ENCODE measurements around the gene FADS3. TPM values are rescaled to one million over a fixed set of nuclear protein-coding genes. Genes with fewer than 3 reads are reported as not detected.
A peak's percentile ranks its signal among the peaks of the same experiment; 100 is the strongest.

The FADS3 gene
- polyA plus RNA-seq, 2 donors = 7.2 to 9.8 TPM

DNA sequence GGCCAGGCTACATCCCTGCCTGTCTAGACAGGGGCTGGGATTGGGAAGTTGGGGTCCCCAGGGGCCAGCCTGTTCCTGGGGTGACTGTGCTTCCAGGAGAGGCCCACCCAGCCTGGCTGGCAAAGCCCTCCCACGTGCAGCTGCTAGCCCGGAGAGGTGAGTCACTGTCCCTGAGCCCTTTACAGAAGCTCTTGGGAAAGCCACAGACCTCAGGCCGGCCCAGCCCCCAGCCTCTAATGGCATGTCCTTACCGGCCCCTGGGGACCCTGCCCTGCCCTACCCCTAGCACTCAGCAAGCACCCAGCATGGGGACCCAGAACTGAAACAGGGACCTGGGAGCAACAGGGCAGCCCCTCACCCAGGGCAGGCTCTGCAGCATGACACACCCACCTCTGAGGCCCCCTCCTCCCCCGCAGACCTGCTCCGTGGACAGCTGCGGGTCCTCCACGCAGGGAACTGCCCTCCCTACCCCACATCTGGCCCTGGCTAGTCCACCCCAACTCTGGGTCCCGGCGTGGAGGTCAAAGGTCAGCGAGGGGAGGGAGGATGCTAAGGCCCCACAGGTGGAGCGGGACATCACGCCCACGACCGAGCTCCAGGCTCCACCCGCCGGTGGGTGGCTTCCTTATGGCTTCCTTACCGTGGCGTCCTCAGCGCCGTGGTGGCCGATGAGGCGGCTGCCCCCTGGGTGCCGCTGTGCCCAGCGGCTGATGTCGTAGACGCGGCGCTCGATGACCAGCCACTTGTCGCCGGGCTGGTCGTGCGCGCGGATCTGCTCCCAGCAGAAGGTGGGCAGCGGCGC is 615 bp downstream of the FADS3 start:
- no peaks in the 10 kb centered on the region for H3K27me3 ChIP-seq (ENCODE audit: control insufficient read depth in 1 of 2, insufficient read depth in 2 of 2, low read length in 2 of 2)

DNA sequence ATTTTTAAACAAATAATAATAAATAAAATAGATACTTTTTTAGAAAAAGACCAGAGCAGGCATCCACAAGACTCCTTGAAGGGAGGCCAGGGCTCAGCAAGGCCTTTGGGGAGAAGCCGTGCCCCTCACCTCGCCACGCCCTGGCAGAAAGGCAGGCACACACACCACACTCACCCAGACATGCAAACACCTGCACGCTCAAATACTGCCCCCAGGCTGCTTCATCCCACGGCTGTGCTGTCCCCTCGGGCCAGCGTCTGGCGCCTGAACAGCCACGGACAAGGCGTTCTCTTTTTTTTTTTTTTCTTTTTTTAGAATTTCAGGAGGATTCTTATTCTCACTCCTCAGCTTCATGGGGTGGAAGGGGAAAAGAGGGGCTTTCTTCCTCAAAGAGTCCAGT is 1.5 kb downstream of the FADS3 start:
- Histone ChIP-seq H3K4me1 (ENCODE audit: control insufficient read depth in 2 of 2, insufficient read depth in 2 of 2, low read length in 1 of 2) (peaks cover 4 to 15% of the 10 kb centered on the region in 2 donors), H3K27me3 (ENCODE audit: control insufficient read depth in 1 of 2, insufficient read depth in 2 of 2, low read length in 2 of 2) (no peaks in the 10 kb centered on the region), H3K36me3 (ENCODE audit: control insufficient read depth in 2 of 2, insufficient read depth in 2 of 2, low read length in 1 of 2) (no peaks in the 10 kb centered on the region), H3K4me3 (ENCODE audit: low read depth in 1 of 2, low read length in 2 of 2) (no peak overlapping the region), H3K27ac (ENCODE audit: low read depth in 2 of 2, low read length in 1 of 2) (no peak overlapping the region), H3K9me3 (ENCODE audit: control insufficient read depth in 2 of 2, insufficient read depth in 1 of 2, low read depth in 1 of 2, low read length in 1 of 2) (peaks cover 0 to 5% of the 10 kb centered on the region in 2 donors)
- 58 to 81% methylated on average over 10 of the region's 10 CpGs for WGBS, 2 donors

More for the DNA sequence above, 615 bp downstream of the FADS3 start:
- Histone ChIP-seq H3K4me3 (ENCODE audit: low read depth in 1 of 2, low read length in 2 of 2) (peak overlapping the region; percentile 72 to 74), H3K27ac (ENCODE audit: low read depth in 2 of 2, low read length in 1 of 2) (peak overlapping the region; percentile 75 to 78), H3K9me3 (ENCODE audit: control insufficient read depth in 2 of 2, insufficient read depth in 1 of 2, low read depth in 1 of 2, low read length in 1 of 2) (peaks cover 0 to 5% of the 10 kb centered on the region in 2 donors), H3K36me3 (ENCODE audit: control insufficient read depth in 2 of 2, insufficient read depth in 2 of 2, low read length in 1 of 2) (no peaks in the 10 kb centered on the region), H3K4me1 (ENCODE audit: control insufficient read depth in 2 of 2, insufficient read depth in 2 of 2, low read length in 1 of 2) (peaks cover 4 to 14% of the 10 kb centered on the region in 2 donors)
- 1% methylated on average over 37 to 38 of the region's 38 CpGs for WGBS, 2 donors

DNA sequence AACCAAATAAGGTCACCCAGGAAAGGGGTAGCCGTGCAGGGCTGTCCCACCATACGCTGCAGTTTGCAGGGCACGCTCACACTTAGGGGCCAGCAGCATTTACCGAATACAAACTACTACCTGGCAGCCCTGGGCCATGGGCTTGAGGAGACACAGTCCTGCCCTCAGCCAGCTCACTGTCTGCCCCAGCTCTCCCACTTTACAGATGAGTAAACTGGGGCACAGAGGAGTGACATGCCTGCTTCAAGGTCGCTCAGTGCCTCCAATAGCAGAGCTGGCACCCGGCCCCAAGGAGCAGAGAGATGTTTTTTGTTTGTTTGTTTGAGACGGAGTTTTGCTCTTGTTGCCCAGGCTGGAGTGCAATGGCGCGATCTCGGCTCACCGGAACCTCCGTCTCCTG is 2.8 kb downstream of the FADS3 start:
- Histone ChIP-seq H3K27me3 (ENCODE audit: control insufficient read depth in 1 of 2, insufficient read depth in 2 of 2, low read length in 2 of 2) (no peaks in the 10 kb centered on the region), H3K27ac (ENCODE audit: low read depth in 2 of 2, low read length in 1 of 2) (peak overlapping the region; percentile 22 to 27), H3K36me3 (ENCODE audit: control insufficient read depth in 2 of 2, insufficient read depth in 2 of 2, low read length in 1 of 2) (no peaks in the 10 kb centered on the region), H3K4me3 (ENCODE audit: low read depth in 1 of 2, low read length in 2 of 2) (no peak overlapping the region), H3K9me3 (ENCODE audit: control insufficient read depth in 2 of 2, insufficient read depth in 1 of 2, low read depth in 1 of 2, low read length in 1 of 2) (peaks cover 0 to 5% of the 10 kb centered on the region in 2 donors), H3K4me1 (ENCODE audit: control insufficient read depth in 2 of 2, insufficient read depth in 2 of 2, low read length in 1 of 2) (peaks cover 4 to 15% of the 10 kb centered on the region in 2 donors)
- WGBS, 2 donors = 90 to 92% methylated on average over 12 of the region's 12 CpGs

DNA sequence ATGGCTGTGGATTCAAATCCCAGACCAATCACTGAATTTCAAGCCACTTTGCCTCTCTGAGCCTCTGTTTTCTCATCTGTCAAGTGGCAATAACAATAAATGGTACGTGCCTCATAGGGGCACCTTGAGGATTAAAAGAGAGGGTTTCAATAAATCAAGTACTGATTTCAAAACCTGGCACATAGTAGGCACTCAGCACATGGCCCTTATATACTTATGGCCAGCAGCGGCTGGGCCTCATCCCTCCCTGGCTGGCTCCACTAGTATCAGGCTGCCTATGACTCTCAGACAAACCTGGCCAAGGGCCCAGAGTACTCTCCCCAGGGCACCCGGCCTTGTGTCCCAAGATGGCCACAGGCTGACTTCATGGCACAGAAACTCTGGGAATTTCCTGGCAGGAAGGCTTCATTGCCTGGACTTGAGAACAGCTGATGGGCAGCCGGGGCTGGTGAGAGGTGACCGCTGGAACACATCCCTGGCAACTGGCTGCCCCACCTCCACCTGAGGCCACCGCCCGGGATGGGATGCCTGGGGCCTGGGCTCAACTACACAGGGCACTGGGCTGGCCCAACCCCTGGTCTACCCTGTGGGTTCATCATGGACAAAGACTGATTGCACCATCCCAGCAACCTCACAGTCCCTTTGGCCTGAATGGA is 3.4 kb downstream of the FADS3 start:
- peak overlapping the region; percentile 22 to 27 for H3K27ac ChIP-seq (ENCODE audit: low read depth in 2 of 2, low read length in 1 of 2)
- no peaks in the 10 kb centered on the region for H3K36me3 ChIP-seq (ENCODE audit: control insufficient read depth in 2 of 2, insufficient read depth in 2 of 2, low read length in 1 of 2)

DNA sequence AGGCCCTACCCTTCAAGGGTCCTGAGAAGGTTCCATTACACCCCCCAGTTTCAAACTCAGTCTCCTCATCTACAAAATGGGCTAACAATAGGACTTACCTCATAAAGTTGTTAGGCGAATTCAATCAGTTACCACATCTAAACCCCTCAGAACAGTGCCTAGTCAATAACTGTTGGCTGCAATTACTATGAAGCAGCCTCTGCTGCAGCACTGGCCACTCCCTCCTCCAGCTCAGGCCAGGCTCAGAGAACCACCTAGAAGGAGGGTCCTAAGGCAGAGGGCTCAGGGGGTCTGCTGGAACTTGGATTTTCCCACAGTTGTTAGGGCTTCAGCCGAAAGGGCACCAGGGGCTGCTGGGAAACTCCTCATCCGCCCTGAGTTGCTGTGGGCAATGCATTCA is 4.7 kb downstream of the FADS3 start:
- Histone ChIP-seq H3K36me3 (ENCODE audit: control insufficient read depth in 2 of 2, insufficient read depth in 2 of 2, low read length in 1 of 2) (no peaks in the 10 kb centered on the region), H3K27ac (ENCODE audit: low read depth in 2 of 2, low read length in 1 of 2) (no peak overlapping the region), H3K4me3 (ENCODE audit: low read depth in 1 of 2, low read length in 2 of 2) (no peak overlapping the region), H3K27me3 (ENCODE audit: control insufficient read depth in 1 of 2, insufficient read depth in 2 of 2, low read length in 2 of 2) (no peaks in the 10 kb centered on the region), H3K9me3 (ENCODE audit: control insufficient read depth in 2 of 2, insufficient read depth in 1 of 2, low read depth in 1 of 2, low read length in 1 of 2) (peaks cover 0 to 5% of the 10 kb centered on the region in 2 donors), H3K4me1 (ENCODE audit: control insufficient read depth in 2 of 2, insufficient read depth in 2 of 2, low read length in 1 of 2) (peaks cover 4 to 15% of the 10 kb centered on the region in 2 donors)
- 93 to 94% methylated on average over 3 of the region's 3 CpGs for WGBS, 2 donors

More for the DNA sequence above, 3.4 kb downstream of the FADS3 start:
- peaks cover 0 to 5% of the 10 kb centered on the region in 2 donors for H3K9me3 ChIP-seq (ENCODE audit: control insufficient read depth in 2 of 2, insufficient read depth in 1 of 2, low read depth in 1 of 2, low read length in 1 of 2)
- peaks cover 4 to 15% of the 10 kb centered on the region in 2 donors for H3K4me1 ChIP-seq (ENCODE audit: control insufficient read depth in 2 of 2, insufficient read depth in 2 of 2, low read length in 1 of 2)
- 68 to 84% methylated on average over 7 of the region's 7 CpGs for WGBS, 2 donors
- no peaks in the 10 kb centered on the region for H3K27me3 ChIP-seq (ENCODE audit: control insufficient read depth in 1 of 2, insufficient read depth in 2 of 2, low read length in 2 of 2)
- H3K4me3 ChIP-seq (ENCODE audit: low read depth in 1 of 2, low read length in 2 of 2) = no peak overlapping the region

DNA sequence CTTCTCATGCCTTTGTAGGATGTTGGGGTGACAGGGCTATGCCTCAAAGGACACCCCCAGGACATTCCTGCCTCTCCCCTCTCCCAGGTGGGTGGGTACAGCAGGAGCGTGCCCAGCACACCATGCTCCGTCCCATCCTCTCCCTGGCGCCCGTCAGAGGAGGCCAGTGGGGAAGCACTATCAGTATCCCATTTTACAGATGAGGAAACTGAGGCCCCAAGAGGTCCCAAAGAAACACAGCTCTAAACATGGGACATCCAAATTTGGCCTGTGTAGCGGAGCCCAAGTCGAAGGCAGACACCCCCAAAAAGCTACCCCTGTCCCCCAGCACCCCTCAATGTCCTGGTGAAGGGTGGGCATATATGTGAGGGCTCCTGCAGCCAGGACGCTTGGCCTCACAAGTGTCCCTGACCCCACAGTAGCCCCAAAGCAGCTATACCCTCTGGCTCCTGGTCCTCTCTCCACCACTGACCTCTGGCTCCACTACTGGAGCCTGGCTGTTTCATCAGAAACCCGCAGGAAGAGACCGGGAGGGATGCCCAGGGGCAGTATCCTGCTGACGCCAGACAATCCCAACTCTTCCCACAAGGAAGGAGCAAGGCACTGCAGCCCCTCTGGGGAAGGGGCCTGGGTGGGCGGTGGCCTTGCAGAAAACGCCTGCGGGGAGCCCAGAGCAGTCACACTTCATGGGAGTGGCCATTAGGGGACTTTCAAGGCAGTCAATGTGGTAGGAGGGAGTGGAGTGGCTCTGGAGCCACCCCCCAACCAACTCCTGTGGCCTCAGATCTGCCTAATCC is 5.4 kb downstream of the FADS3 start:
- Histone ChIP-seq H3K27me3 (ENCODE audit: control insufficient read depth in 1 of 2, insufficient read depth in 2 of 2, low read length in 2 of 2) (no peaks in the 10 kb centered on the region), H3K4me1 (ENCODE audit: control insufficient read depth in 2 of 2, insufficient read depth in 2 of 2, low read length in 1 of 2) (peaks cover 4 to 13% of the 10 kb centered on the region in 2 donors), H3K27ac (ENCODE audit: low read depth in 2 of 2, low read length in 1 of 2) (no peak overlapping the region), H3K4me3 (ENCODE audit: low read depth in 1 of 2, low read length in 2 of 2) (no peak overlapping the region), H3K9me3 (ENCODE audit: control insufficient read depth in 2 of 2, insufficient read depth in 1 of 2, low read depth in 1 of 2, low read length in 1 of 2) (peaks cover 0 to 5% of the 10 kb centered on the region in 2 donors), H3K36me3 (ENCODE audit: control insufficient read depth in 2 of 2, insufficient read depth in 2 of 2, low read length in 1 of 2) (no peaks in the 10 kb centered on the region)
- 93 to 94% methylated on average over 13 of the region's 13 CpGs for WGBS, 2 donors

DNA sequence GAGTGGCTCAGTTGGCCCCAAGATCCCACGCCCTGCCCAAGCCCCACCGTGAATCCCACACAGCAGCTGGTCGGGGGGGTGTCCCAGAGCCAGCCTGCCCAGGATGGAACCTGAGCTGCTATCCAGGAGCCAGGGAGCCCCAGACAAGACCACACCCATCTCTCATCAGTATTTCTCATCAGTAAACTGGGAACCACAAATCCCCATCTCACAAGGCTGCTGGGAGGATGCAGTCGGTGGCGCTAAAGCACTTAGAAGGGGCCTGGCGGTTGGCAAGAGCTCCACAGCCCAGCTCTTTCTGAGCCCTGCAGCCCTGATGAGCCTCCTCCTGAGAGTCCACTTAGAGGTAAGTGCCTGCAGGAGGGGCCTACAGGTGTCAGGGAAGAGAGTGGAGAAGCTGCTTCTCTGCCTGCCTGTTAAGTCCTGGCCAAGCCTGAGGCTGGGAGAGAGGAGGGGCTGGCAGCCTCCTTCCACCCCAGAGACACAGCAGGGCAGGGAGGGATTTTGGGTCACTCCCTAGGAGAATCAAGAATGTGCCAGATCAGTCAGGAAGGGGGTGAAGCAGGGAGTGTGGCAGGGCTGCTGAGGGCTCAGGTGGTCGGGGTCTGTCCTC is 6.1 kb downstream of the FADS3 start:
- WGBS, 2 donors = 87 to 92% methylated on average over 6 to 7 of the region's 7 CpGs
- Histone ChIP-seq H3K27me3 (ENCODE audit: control insufficient read depth in 1 of 2, insufficient read depth in 2 of 2, low read length in 2 of 2) (no peaks in the 10 kb centered on the region), H3K4me3 (ENCODE audit: low read depth in 1 of 2, low read length in 2 of 2) (no peak overlapping the region)

DNA sequence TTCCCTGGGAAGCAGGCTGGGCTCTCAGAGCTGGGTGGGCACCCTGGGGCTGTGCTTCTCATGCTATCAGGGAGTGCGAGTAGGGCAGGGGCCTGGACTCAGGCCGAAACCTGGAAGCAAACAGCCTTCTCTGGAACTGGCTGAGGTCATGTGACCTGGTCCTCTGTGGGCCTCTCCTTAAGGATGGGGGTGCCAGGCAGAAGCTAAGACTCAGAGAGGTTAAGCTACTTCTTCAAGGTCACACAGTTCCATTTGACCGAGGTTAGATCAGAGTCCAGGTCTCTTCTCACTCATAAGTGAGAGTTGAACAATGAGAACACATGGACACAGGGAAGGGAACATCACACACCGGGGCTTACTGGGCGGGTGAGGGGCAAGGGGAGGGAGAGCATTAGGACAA is 7.4 kb downstream of the FADS3 start:
- peaks cover 0 to 4% of the 10 kb centered on the region in 2 donors for H3K4me1 ChIP-seq (ENCODE audit: control insufficient read depth in 2 of 2, insufficient read depth in 2 of 2, low read length in 1 of 2)
- H3K36me3 ChIP-seq (ENCODE audit: control insufficient read depth in 2 of 2, insufficient read depth in 2 of 2, low read length in 1 of 2) = peaks cover 0 to 2% of the 10 kb centered on the region in 2 donors
- no peaks in the 10 kb centered on the region for H3K27me3 ChIP-seq (ENCODE audit: control insufficient read depth in 1 of 2, insufficient read depth in 2 of 2, low read length in 2 of 2)
- peaks cover 0 to 5% of the 10 kb centered on the region in 2 donors for H3K9me3 ChIP-seq (ENCODE audit: control insufficient read depth in 2 of 2, insufficient read depth in 1 of 2, low read depth in 1 of 2, low read length in 1 of 2)
- no peak overlapping the region for H3K27ac ChIP-seq (ENCODE audit: low read depth in 2 of 2, low read length in 1 of 2)
- 79 to 87% methylated on average over 5 of the region's 5 CpGs for WGBS, 2 donors
- H3K4me3 ChIP-seq (ENCODE audit: low read depth in 1 of 2, low read length in 2 of 2) = no peak overlapping the region

More for the DNA sequence above, 6.1 kb downstream of the FADS3 start:
- Histone ChIP-seq H3K9me3 (ENCODE audit: control insufficient read depth in 2 of 2, insufficient read depth in 1 of 2, low read depth in 1 of 2, low read length in 1 of 2) (peaks cover 0 to 5% of the 10 kb centered on the region in 2 donors), H3K36me3 (ENCODE audit: control insufficient read depth in 2 of 2, insufficient read depth in 2 of 2, low read length in 1 of 2) (no peaks in the 10 kb centered on the region), H3K27ac (ENCODE audit: low read depth in 2 of 2, low read length in 1 of 2) (no peak overlapping the region), H3K4me1 (ENCODE audit: control insufficient read depth in 2 of 2, insufficient read depth in 2 of 2, low read length in 1 of 2) (peaks cover 0 to 6% of the 10 kb centered on the region in 2 donors)

DNA sequence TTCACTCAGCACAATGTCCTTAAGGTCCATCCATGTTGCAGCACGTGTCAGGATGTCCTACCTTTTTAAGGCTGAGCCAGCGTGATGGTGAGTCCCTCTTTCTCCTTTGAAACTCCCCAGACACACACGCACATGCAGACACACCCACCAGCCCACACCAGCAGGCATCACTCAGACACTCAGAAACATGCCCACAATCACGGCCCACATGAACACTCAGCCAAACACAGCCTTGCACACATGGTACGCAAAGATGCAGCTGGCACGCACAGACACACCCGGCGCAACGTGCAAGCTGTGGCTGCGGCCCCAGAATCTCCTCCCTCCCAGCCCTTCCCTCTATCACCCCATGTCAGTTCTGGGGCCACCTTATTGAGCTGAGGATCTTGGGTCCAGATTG is 8.0 kb downstream of the FADS3 start:
- 82 to 86% methylated on average over 10 of the region's 10 CpGs for WGBS, 2 donors
- Histone ChIP-seq H3K36me3 (ENCODE audit: control insufficient read depth in 2 of 2, insufficient read depth in 2 of 2, low read length in 1 of 2) (peaks cover 0 to 2% of the 10 kb centered on the region in 2 donors), H3K9me3 (ENCODE audit: control insufficient read depth in 2 of 2, insufficient read depth in 1 of 2, low read depth in 1 of 2, low read length in 1 of 2) (peaks cover 0 to 5% of the 10 kb centered on the region in 2 donors), H3K27ac (ENCODE audit: low read depth in 2 of 2, low read length in 1 of 2) (no peak overlapping the region), H3K4me3 (ENCODE audit: low read depth in 1 of 2, low read length in 2 of 2) (no peak overlapping the region), H3K27me3 (ENCODE audit: control insufficient read depth in 1 of 2, insufficient read depth in 2 of 2, low read length in 2 of 2) (no peaks in the 10 kb centered on the region), H3K4me1 (ENCODE audit: control insufficient read depth in 2 of 2, insufficient read depth in 2 of 2, low read length in 1 of 2) (peaks cover 0 to 2% of the 10 kb centered on the region in 2 donors)

Measured in esophagus (tissue), 2 donors.